AG09309 (cell line): Measurements from ENCODE around the gene CENPI.

Source experiments
- DNase-seq: peaks from one replicate; pipeline ENCODE4 v3.0.0-alpha.2; 2010; ENCODE audit warnings: low read depth
- H3K4me3 ChIP-seq: 2 replicates; pipeline ENCODE4 v1.5.1; 2011; ENCODE audit warnings: mild to moderate bottlenecking, low read depth, low read length, moderate library complexity; ENCODE audit not compliant: control insufficient read depth
- TF ChIP-seq, protein P1 (sequence below): IDR thresholded peaks from 2 replicates; pipeline ENCODE4 v1.5.1; 2011; ENCODE audit warnings: mild to moderate bottlenecking, low read depth, low read length, inconsistent platforms; ENCODE audit not compliant: insufficient read depth, control insufficient read depth; ENCODE audit errors: missing control alignments

Gene CENPI

GRCh38 chrX:101071582-101071981, 26.4 kb upstream of the CENPI start:
- DNase-seq: no peak
- TF ChIP-seq, protein P1, sequence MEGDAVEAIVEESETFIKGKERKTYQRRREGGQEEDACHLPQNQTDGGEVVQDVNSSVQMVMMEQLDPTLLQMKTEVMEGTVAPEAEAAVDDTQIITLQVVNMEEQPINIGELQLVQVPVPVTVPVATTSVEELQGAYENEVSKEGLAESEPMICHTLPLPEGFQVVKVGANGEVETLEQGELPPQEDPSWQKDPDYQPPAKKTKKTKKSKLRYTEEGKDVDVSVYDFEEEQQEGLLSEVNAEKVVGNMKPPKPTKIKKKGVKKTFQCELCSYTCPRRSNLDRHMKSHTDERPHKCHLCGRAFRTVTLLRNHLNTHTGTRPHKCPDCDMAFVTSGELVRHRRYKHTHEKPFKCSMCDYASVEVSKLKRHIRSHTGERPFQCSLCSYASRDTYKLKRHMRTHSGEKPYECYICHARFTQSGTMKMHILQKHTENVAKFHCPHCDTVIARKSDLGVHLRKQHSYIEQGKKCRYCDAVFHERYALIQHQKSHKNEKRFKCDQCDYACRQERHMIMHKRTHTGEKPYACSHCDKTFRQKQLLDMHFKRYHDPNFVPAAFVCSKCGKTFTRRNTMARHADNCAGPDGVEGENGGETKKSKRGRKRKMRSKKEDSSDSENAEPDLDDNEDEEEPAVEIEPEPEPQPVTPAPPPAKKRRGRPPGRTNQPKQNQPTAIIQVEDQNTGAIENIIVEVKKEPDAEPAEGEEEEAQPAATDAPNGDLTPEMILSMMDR: no peak
- H3K4me3 ChIP-seq: no peak overlapping the region

GRCh38 chrX:101078716-101079598, 19.0 kb upstream of the CENPI start, which contains the start of gene TMEM35A:
TMEM35A (plus strand) TSS chrX:101078879; CDS start chrX:101079003, 124 bp downstream.
- TF ChIP-seq, protein P1: no peak
- DNase-seq: no peak
- peak within 1 kb of the TSS; percentile 27 for H3K4me3 ChIP-seq

GRCh38 chrX:101079736-101080270, 18.2 kb upstream of the CENPI start:
- TF ChIP-seq, protein P1: no peak
- no peak for DNase-seq
- H3K4me3 ChIP-seq: no peak overlapping the region; the same call in 1 of the 2 replicates

DNA sequence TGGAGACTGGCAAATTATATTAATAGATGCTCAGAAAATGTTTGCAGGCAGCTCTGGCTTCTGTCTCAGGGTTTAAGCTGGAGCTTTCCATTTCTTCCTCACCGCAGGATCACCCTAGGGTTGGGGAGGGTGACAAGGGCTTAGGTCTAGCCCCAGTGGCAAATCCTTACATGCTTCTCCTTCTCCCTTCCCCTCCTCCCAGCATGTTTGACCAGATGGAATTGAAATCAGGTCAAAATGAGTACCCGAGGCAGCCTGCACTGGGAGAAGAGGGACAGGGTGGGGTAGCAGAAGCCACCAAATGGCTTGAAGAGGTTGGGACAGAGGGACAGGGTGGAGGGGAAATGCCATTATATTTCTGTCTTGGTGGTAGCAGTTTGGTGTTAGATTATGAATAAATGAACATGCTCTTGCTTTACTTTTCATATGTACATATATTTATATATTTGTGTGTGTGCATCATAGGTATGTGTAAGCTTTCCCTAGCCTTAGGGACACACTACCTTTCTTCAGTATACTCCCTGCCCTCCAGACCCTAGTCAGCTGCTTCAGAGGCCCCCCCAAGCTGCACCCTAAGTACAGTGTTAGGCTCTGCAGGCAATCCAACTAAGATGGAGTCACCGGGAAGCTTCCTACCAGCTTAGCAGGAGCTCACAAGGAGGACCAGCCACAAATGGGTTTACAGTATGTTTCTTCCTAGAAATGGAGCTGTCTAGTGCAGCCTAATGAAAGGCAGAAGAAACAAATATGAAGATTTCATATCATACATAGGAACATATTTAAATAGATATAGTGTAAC, 17.5 kb upstream of the CENPI start:
- DNase-seq: no peak
- TF ChIP-seq, protein P1: no peak
- H3K4me3 ChIP-seq: no peak overlapping the region

DNA sequence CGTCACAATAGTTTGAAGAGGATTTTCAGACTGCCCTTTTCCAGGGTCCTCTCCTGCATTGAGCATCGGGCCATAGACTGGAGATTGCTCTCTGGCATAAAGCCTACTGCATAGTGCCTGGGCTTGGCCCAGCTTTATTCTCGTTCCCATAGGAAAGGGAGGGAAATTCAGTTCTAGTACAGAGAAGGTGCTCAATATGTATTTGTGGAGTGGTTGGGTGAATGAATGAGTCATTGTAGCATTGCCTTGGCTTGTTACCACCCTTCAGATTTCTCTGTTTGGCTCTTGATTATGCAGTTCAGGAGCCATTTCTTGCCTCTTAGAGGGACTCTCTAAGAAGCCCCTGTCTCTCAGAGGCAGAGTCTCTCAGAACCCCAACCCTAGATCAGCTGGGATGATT, 16.8 kb upstream of the CENPI start:
- TF ChIP-seq, protein P1: no peak
- no peak overlapping the region for H3K4me3 ChIP-seq
- DNase-seq: no peak

DNA sequence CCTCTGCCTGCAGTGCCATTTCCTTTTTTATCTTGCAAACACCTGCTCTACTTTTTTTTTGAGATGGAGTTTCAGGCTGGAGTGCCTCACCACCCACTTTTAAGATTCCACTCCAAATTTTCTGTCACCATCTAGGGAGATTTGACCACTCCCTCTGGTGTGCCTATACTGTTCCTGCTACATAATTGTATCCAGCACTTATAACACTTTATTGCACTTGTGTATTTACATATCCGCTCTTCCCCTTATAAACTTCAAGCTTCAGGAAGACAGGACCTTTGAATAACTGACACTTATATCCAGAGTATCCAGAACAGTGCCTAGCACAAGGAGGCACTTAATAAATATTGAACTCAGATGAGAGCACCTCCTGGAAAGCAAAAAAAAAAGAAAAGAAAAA, 6.2 kb upstream of the CENPI start:
- DNase-seq: no peak
- no peak overlapping the region for H3K4me3 ChIP-seq
- TF ChIP-seq, protein P1: no peak
